ENCODE measurements around the gene BIRC3. TPM values are rescaled to one million over a fixed set of nuclear protein-coding genes. Genes with fewer than 3 reads are reported as not detected.

The BIRC3 gene
- total and polyA plus RNA-seq, 2 donors (not counting 1 experiment from before 2014, with no cell fraction given) = 107 to 428 TPM

DNA sequence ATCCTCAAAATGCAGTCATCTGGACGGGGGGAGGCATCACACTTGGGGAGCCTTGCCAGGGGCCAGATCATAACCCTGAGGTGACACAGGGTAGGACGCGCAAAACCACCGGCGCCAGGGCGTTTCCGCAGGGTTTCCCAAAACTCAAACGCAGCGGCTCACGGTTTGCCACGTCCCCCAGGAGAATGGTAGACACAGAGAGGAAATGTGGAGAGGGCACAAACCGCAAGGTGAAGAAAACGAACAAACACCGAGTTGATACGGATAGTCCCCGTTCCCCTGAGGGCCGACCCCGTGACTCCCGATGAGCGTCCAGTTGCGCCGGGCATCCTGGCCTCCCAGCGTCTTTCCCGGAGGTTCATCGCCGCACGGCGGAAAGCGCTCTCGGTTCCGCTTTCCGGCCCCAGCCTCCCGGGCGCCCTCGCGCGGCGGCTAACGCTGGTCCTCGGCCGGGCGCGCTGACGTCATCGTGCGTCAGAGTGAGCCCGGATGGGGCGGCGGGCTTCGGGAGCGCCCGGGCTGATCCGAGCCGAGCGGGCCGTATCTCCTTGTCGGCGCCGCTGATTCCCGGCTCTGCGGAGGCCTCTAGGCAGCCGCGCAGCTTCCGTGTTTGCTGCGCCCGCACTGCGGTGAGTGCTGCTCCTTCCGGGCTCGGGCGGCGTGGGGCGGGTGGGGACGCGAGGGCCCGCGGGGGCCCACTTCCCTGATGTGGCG is 29.6 kb downstream of the BIRC3 start, which contains the start of gene BIRC2:
BIRC2 (plus strand) TSS at position 467 of the 714 bp plus-strand sequence. CDS start 2,641 bp downstream, outside the sequence.
- Mint-ChIP-seq H3K4me1 (peaks cover 36% of the 10 kb centered on the region), H3K9me3 (ENCODE audit: insufficient read depth) (no peaks in the 10 kb centered on the region), H3K27me3 (no peaks in the 10 kb centered on the region), H3K27ac (peak within 1 kb of the TSS; percentile 98), H3K4me3 (peak within 1 kb of the TSS; percentile 90)
- Histone ChIP-seq H2AFZ (ENCODE audit: insufficient read depth, low read depth, low read length, poor library complexity, severe bottlenecking) (peak within 1 kb of the TSS; percentile 73), H3K9ac (ENCODE audit: low read length) (peak within 1 kb of the TSS; percentile 96), H3K4me1 (ENCODE audit: control insufficient read depth in 2 of 2, insufficient read depth in 2 of 2, low read length in 2 of 2) (peaks cover 14 to 21% of the 10 kb centered on the region in 2 donors), H3K4me2 (replicated peaks; ENCODE audit: low read depth, low read length, poor library complexity, severe bottlenecking) (peak within 1 kb of the TSS; percentile 90), H3K27me3 (replicated peaks in 1 of 4; ENCODE audit: control extremely low read depth in 1 of 4, control insufficient read depth in 3 of 4, insufficient read depth in 4 of 4, low read length in 3 of 4) (no peaks in the 10 kb centered on the region), H3K27ac (ENCODE audit: low read length in 2 of 2) (peak within 1 kb of the TSS; percentile 94 to 97), H3K9me3 (ENCODE audit: control extremely low read depth in 1 of 3, control insufficient read depth in 2 of 3, insufficient read depth in 1 of 3, low read length in 2 of 3) (no peaks in the 10 kb centered on the region), H3K4me3 (ENCODE audit: control extremely low read depth in 1 of 5, extremely low read depth in 1 of 5, insufficient read depth in 1 of 5, low read depth in 2 of 5, low read length in 4 of 5) (peak within 1 kb of the TSS; percentile 63 to 98 (median 92)), H3K36me3 (replicated peaks in 1 of 2; ENCODE audit: control extremely low read depth in 1 of 2, control insufficient read depth in 1 of 2, extremely low read depth in 1 of 2, insufficient read depth in 2 of 2, low read length in 1 of 2) (peaks cover 0 to 7% of the 10 kb centered on the region in 2 experiments), H4K20me1 (ENCODE audit: control insufficient read depth, insufficient read depth, low read length, poor library complexity, severe bottlenecking) (no peaks in the 10 kb centered on the region), H3K79me2 (ENCODE audit: control insufficient read depth, insufficient read depth, low read length) (peaks cover 31% of the 10 kb centered on the region)
- DNase-seq (peak; percentile 98), ATAC-seq (ENCODE audit: low read depth) (peak; percentile 88)
- peak; percentile 73 for TF ChIP-seq CTCF (IDR thresholded peaks at IDR 0.05)
- TF ChIP-seq EZH2 (IDR thresholded peaks at IDR 0.05; ENCODE audit: borderline replicate concordance, insufficient read depth, low read depth, low read length, poor library complexity, severe bottlenecking) = no peak
- under 1% methylated on average over 77 of the region's 77 CpGs for WGBS (ENCODE audit: insufficient coverage)
- ChIA-PET CTCF (interaction anchor here (0.6 to 13.3 kb wide), 5 partner anchors 29 to 319 kb away, joined by 3 to 295 read pairs (median 12); no protein-coding TSS in a partner anchor), POLR2A (interaction anchor here (0.5 to 0.8 kb wide), 5 partner anchors 28 to 264 kb away, joined by 3 to 7 read pairs (median 4); no protein-coding TSS in a partner anchor)
- intact Hi-C loops (cut with micrococcal nuclease) = loop anchor here (1.0 to 5.0 kb wide), 7 partner anchors 30 to 200 kb away; partner anchors contain the start of genes BIRC3 and TMEM123

Measured in B cell (primary cell).